HG02973 (cell line): ENCODE measurements around the gene DYNC1I1.

Source experiments
- ATAC-seq: cut with Tn5 transposase; IDR thresholded peaks from one replicate; pipeline ENCODE4 v1.9.1; 2021; ENCODE audit warnings: moderate library complexity; ENCODE audit not compliant: unreplicated experiment

Gene DYNC1I1

GRCh38 chr7:96014617-96015016 is 242.3 kb downstream of the DYNC1I1 start:
- ATAC-seq, result no peak

GRCh38 chr7:96016056-96016586 is 243.8 kb downstream of the DYNC1I1 start:
- ATAC-seq, result no peak

GRCh38 chr7:96016735-96017134 is 244.4 kb downstream of the DYNC1I1 start:
- no peak for ATAC-seq

- no peak for ATAC-seq
Measured at GRCh38 chr7:96017877-96018276, 245.5 kb downstream of the DYNC1I1 start.

- ATAC-seq, result no peak
Measured at GRCh38 chr7:96021568-96021967, 249.2 kb downstream of the DYNC1I1 start.

GRCh38 chr7:96023387-96023786 is 251.0 kb downstream of the DYNC1I1 start:
- no peak for ATAC-seq

GRCh38 chr7:96026010-96026409 is 253.7 kb downstream of the DYNC1I1 start:
- no peak for ATAC-seq

- ATAC-seq, result no peak
Measured at GRCh38 chr7:96026611-96027010, 254.3 kb downstream of the DYNC1I1 start.

GRCh38 chr7:96028729-96029128 is 256.4 kb downstream of the DYNC1I1 start:
- ATAC-seq, result no peak

- no peak for ATAC-seq
Measured at GRCh38 chr7:96033009-96033598, 260.8 kb downstream of the DYNC1I1 start.

GRCh38 chr7:96034940-96035727 is 262.8 kb downstream of the DYNC1I1 start:
- ATAC-seq, result no peak

GRCh38 chr7:96040250-96040772 is 268.0 kb downstream of the DYNC1I1 start:
- ATAC-seq, result no peak

GRCh38 chr7:96041171-96041570 is 268.8 kb downstream of the DYNC1I1 start:
- ATAC-seq, result no peak

- no peak for ATAC-seq
Measured at GRCh38 chr7:96045181-96045580, 272.8 kb downstream of the DYNC1I1 start.

GRCh38 chr7:96045919-96046318 is 273.6 kb downstream of the DYNC1I1 start:
- no peak for ATAC-seq

- ATAC-seq, result no peak
Measured at GRCh38 chr7:96052289-96052688, 279.9 kb downstream of the DYNC1I1 start.

GRCh38 chr7:96052860-96053470 is 280.6 kb downstream of the DYNC1I1 start:
- ATAC-seq, result no peak

- ATAC-seq, result no peak
Measured at GRCh38 chr7:96055717-96056116, 283.4 kb downstream of the DYNC1I1 start.

- no peak for ATAC-seq
Measured at GRCh38 chr7:96059075-96059474, 286.7 kb downstream of the DYNC1I1 start.

GRCh38 chr7:96061009-96061408 is 288.7 kb downstream of the DYNC1I1 start:
- ATAC-seq, result no peak

- ATAC-seq, result no peak
Measured at GRCh38 chr7:96061844-96062243, 289.5 kb downstream of the DYNC1I1 start.

GRCh38 chr7:96067321-96067720 is 295.0 kb downstream of the DYNC1I1 start:
- ATAC-seq, result no peak
